ENCODE results near the gene GATA6.
A peak's percentile ranks its signal among the peaks of the same experiment; 100 is the strongest.

The GATA6 gene

GRCh38 chr18:22166069-22166950 lies 3.1 kb upstream of the GATA6 start:
- peak; percentile 58 for DNase-seq (ENCODE audit: low read depth, low spot score)

- peak; percentile 53 for DNase-seq (ENCODE audit: low read depth, low spot score)
Measured at GRCh38 chr18:22167091-22167470, 2.3 kb upstream of the GATA6 start.

- peak; percentile 78 for DNase-seq (ENCODE audit: low read depth, low spot score)
Measured at GRCh38 chr18:22167471-22168241, 1.7 kb upstream of the GATA6 start.

GRCh38 chr18:22168360-22168921 lies 948 bp upstream of the GATA6 start:
- DNase-seq (ENCODE audit: low read depth, low spot score): peak; percentile 54

- no peak for DNase-seq (ENCODE audit: low read depth, low spot score)
Measured at GRCh38 chr18:22169889-22170420, 566 bp downstream of the GATA6 start.

- DNase-seq (ENCODE audit: low read depth, low spot score): peak; percentile 69
Measured at GRCh38 chr18:22170421-22171257, 1.2 kb downstream of the GATA6 start.

GRCh38 chr18:22171258-22172119 lies 2.1 kb downstream of the GATA6 start:
- peak; percentile 56 for DNase-seq (ENCODE audit: low read depth, low spot score)

GRCh38 chr18:22172120-22172582 lies 2.8 kb downstream of the GATA6 start:
- no peak for DNase-seq (ENCODE audit: low read depth, low spot score)

GRCh38 chr18:22172594-22173049 lies 3.2 kb downstream of the GATA6 start:
- DNase-seq (ENCODE audit: low read depth, low spot score): no peak

GRCh38 chr18:22173221-22173927 lies 4.0 kb downstream of the GATA6 start:
- no peak for DNase-seq (ENCODE audit: low read depth, low spot score)

- DNase-seq (ENCODE audit: low read depth, low spot score): peak; percentile 53
Measured at GRCh38 chr18:22173928-22174301, 4.5 kb downstream of the GATA6 start.

- no peak for DNase-seq (ENCODE audit: low read depth, low spot score)
Measured at GRCh38 chr18:22174341-22175145, 5.2 kb downstream of the GATA6 start.

GRCh38 chr18:22175346-22175745 lies 6.0 kb downstream of the GATA6 start:
- DNase-seq (ENCODE audit: low read depth, low spot score): no peak

- DNase-seq (ENCODE audit: low read depth, low spot score): peak; percentile 67
Measured at GRCh38 chr18:22176420-22177326, 7.3 kb downstream of the GATA6 start.

GRCh38 chr18:22177327-22177871 lies 8.0 kb downstream of the GATA6 start:
- no peak for DNase-seq (ENCODE audit: low read depth, low spot score)

GRCh38 chr18:22179174-22179573 lies 9.8 kb downstream of the GATA6 start:
- no peak for DNase-seq (ENCODE audit: low read depth, low spot score)

GRCh38 chr18:22179631-22180030 lies 10.2 kb downstream of the GATA6 start:
- no peak for DNase-seq (ENCODE audit: low read depth, low spot score)

Measured in ELF-1 (cell line).